Measurements from ENCODE around the gene TRAPPC12.
"Not testable (repeated sequence)": the region's sequence is repeated elsewhere in the genome, so short reads cannot be mapped to it uniquely, and the experiment has no call there.

TRAPPC12 gene

GRCh38 chr2:3488855-3489763 is 109.6 kb downstream of the TRAPPC12 start:
- no peak for DNase-seq

- DNase-seq: no peak
Measured at GRCh38 chr2:3489764-3490115, 110.2 kb downstream of the TRAPPC12 start.

GRCh38 chr2:3490191-3491170 is 111.0 kb downstream of the TRAPPC12 start:
- DNase-seq: no peak

GRCh38 chr2:3491306-3491705 is 111.8 kb downstream of the TRAPPC12 start:
- DNase-seq: no peak

- DNase-seq: no peak
Measured at GRCh38 chr2:3491716-3492474, 112.4 kb downstream of the TRAPPC12 start.

GRCh38 chr2:3492475-3492787 is 112.9 kb downstream of the TRAPPC12 start:
- not testable (repeated sequence) for DNase-seq

GRCh38 chr2:3492951-3493614 is 113.6 kb downstream of the TRAPPC12 start:
- no peak for DNase-seq

GRCh38 chr2:3493615-3494007 is 114.1 kb downstream of the TRAPPC12 start:
- DNase-seq: no peak

GRCh38 chr2:3494984-3495666 is 115.6 kb downstream of the TRAPPC12 start:
- DNase-seq: no peak

- not testable (repeated sequence) for DNase-seq
Measured at GRCh38 chr2:3496708-3497080, 117.2 kb downstream of the TRAPPC12 start.

GRCh38 chr2:3498783-3499394 is 119.4 kb downstream of the TRAPPC12 start:
- no peak for DNase-seq

- no peak for DNase-seq
Measured at GRCh38 chr2:3500326-3500899, 120.9 kb downstream of the TRAPPC12 start.

- DNase-seq: no peak
Measured at GRCh38 chr2:3503046-3503445, 123.6 kb downstream of the TRAPPC12 start.

GRCh38 chr2:3503483-3503882 is 124.0 kb downstream of the TRAPPC12 start:
- no peak for DNase-seq

- no peak for DNase-seq
Measured at GRCh38 chr2:3504741-3505140, 125.2 kb downstream of the TRAPPC12 start.

GRCh38 chr2:3505771-3506170 is 126.3 kb downstream of the TRAPPC12 start:
- no peak for DNase-seq

- DNase-seq: no peak
Measured at GRCh38 chr2:3512086-3512485, 132.6 kb downstream of the TRAPPC12 start.

GRCh38 chr2:3513026-3513810 is 133.7 kb downstream of the TRAPPC12 start:
- no peak for DNase-seq

- DNase-seq: not testable (repeated sequence)
Measured at GRCh38 chr2:3515438-3515837, 135.9 kb downstream of the TRAPPC12 start.

- DNase-seq: no peak
Measured at GRCh38 chr2:3516831-3517230, 137.3 kb downstream of the TRAPPC12 start.

Data from stimulated activated naive CD4-positive, alpha-beta T cell treated with Interleukin-2 at 50 U/mL for 16 hours (primary cell).